ENCODE data around the gene SKAP2.

DNA sequence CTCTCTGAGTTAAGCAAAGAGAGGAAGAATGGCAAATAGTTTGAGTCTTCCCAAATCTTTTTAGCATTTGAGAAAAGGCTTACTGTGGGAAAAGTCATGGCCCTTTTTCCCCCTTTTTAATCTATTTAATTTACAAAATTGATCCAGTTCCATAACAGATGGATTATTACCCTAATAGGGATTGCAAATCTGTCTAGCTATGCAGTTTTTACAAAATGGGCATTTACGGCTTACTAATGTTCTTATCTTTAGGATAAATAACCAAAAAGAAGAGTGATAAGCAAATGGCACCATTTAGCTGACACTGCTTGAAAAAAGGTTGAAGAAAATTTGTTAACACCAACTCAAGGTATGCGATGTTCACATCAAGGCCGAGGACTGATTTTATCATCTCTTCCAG, 169.7 kb downstream of the SKAP2 start:
- TF ChIP-seq YY1 (tag by site-specific recombination; IDR thresholded peaks at IDR 0.05) (no peak), ZNF140 (tag by site-specific recombination; IDR thresholded peaks at IDR 0.05) (no peak), ZSCAN23 (tag by site-specific recombination; IDR thresholded peaks at IDR 0.05) (no peak), HOXD13 (CRISPR knock-in tag; IDR thresholded peaks at IDR 0.05; ENCODE audit: borderline replicate concordance) (no peak), ZEB2 (tag by site-specific recombination; IDR thresholded peaks at IDR 0.05) (no peak)
- TF ChIP-seq, protein P1, sequence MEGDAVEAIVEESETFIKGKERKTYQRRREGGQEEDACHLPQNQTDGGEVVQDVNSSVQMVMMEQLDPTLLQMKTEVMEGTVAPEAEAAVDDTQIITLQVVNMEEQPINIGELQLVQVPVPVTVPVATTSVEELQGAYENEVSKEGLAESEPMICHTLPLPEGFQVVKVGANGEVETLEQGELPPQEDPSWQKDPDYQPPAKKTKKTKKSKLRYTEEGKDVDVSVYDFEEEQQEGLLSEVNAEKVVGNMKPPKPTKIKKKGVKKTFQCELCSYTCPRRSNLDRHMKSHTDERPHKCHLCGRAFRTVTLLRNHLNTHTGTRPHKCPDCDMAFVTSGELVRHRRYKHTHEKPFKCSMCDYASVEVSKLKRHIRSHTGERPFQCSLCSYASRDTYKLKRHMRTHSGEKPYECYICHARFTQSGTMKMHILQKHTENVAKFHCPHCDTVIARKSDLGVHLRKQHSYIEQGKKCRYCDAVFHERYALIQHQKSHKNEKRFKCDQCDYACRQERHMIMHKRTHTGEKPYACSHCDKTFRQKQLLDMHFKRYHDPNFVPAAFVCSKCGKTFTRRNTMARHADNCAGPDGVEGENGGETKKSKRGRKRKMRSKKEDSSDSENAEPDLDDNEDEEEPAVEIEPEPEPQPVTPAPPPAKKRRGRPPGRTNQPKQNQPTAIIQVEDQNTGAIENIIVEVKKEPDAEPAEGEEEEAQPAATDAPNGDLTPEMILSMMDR (tag by site-specific recombination; IDR thresholded peaks at IDR 0.05): no peak
- TF ChIP-seq, protein P2, sequence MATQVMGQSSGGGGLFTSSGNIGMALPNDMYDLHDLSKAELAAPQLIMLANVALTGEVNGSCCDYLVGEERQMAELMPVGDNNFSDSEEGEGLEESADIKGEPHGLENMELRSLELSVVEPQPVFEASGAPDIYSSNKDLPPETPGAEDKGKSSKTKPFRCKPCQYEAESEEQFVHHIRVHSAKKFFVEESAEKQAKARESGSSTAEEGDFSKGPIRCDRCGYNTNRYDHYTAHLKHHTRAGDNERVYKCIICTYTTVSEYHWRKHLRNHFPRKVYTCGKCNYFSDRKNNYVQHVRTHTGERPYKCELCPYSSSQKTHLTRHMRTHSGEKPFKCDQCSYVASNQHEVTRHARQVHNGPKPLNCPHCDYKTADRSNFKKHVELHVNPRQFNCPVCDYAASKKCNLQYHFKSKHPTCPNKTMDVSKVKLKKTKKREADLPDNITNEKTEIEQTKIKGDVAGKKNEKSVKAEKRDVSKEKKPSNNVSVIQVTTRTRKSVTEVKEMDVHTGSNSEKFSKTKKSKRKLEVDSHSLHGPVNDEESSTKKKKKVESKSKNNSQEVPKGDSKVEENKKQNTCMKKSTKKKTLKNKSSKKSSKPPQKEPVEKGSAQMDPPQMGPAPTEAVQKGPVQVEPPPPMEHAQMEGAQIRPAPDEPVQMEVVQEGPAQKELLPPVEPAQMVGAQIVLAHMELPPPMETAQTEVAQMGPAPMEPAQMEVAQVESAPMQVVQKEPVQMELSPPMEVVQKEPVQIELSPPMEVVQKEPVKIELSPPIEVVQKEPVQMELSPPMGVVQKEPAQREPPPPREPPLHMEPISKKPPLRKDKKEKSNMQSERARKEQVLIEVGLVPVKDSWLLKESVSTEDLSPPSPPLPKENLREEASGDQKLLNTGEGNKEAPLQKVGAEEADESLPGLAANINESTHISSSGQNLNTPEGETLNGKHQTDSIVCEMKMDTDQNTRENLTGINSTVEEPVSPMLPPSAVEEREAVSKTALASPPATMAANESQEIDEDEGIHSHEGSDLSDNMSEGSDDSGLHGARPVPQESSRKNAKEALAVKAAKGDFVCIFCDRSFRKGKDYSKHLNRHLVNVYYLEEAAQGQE (tag by site-specific recombination; IDR thresholded peaks at IDR 0.05): no peak
